WTC11 (cell line): ENCODE data around the gene ARL4A. TPM values are rescaled to one million over a fixed set of nuclear protein-coding genes. Genes with fewer than 3 reads are reported as not detected.

Experiments
- ATAC-seq: fragments of 200-7000 bp; cut with Tn5 transposase; 2 replicates; pipeline ENCODE4 v1.10.0; 2021; ENCODE audit warnings: mild to moderate bottlenecking, moderate library complexity
- CTCF ChIA-PET: fragments of 300-600 bp; sonication (Branson Sonifier 250); formaldehyde crosslinking; loops from one replicate; lab custom pipeline; 2021; ENCODE audit warnings: antibody characterized with exemption; lab: Charles Lee
- POLR2A ChIA-PET: fragments of 350-600 bp; sonication (Branson Sonifier 250); formaldehyde crosslinking; loops from one replicate; lab custom pipeline; 2021; ENCODE audit warnings: antibody characterized with exemption; lab: Charles Lee
- DNase-seq: peaks from one replicate; pipeline ENCODE4 v3.0.0; 2021; ENCODE audit warnings: low spot score
- H3K27ac Mint-ChIP-seq: 2 replicates; pipeline ENCODE4 v1.8.0; 2021; ENCODE audit warnings: mixed read lengths
- H3K27me3 Mint-ChIP-seq: 2 replicates; pipeline ENCODE4 v1.8.0; 2021; ENCODE audit warnings: low read depth, mild to moderate bottlenecking, moderate library complexity, mixed read lengths
- H3K36me3 Mint-ChIP-seq: 2 replicates; pipeline ENCODE4 v1.8.0; 2021; ENCODE audit warnings: mixed read lengths
- H3K4me1 Mint-ChIP-seq: 2 replicates; pipeline ENCODE4 v1.8.0; 2022; ENCODE audit warnings: mixed read lengths
- H3K4me3 Mint-ChIP-seq: 2 replicates; pipeline ENCODE4 v1.8.0; 2021; ENCODE audit warnings: mild to moderate bottlenecking, moderate library complexity, mixed read lengths
- H3K9me3 Mint-ChIP-seq: 2 replicates; pipeline ENCODE4 v1.8.0; 2021; ENCODE audit warnings: mixed read lengths
- ARID4B ChIP-seq: sonication (generic); formaldehyde crosslinking; IDR thresholded peaks from 2 replicates; pipeline ENCODE4 v1.8.0; 2023; ENCODE audit warnings: missing genetic modification reagents, mild to moderate bottlenecking, borderline replicate concordance
- E2F1 ChIP-seq: sonication (generic); formaldehyde crosslinking; IDR thresholded peaks from 2 replicates; pipeline ENCODE4 v1.8.0; 2022; ENCODE audit warnings: mild to moderate bottlenecking, missing genetic modification reagents
- EMX1 ChIP-seq: fragments of 250-450 bp; sonication (Bioruptor Pico); IDR thresholded peaks from 2 replicates; pipeline ENCODE4 v1.8.0; 2021; ENCODE audit warnings: mild to moderate bottlenecking
- HMGA2 ChIP-seq: fragments of 250-450 bp; sonication (Bioruptor Pico); IDR thresholded peaks from 2 replicates; pipeline ENCODE4 v1.4.0; 2021; ENCODE audit warnings: mild to moderate bottlenecking, moderate library complexity
- HMGXB4 ChIP-seq: sonication (generic); formaldehyde crosslinking; IDR thresholded peaks from 2 replicates; pipeline ENCODE4 v1.8.1; 2023; ENCODE audit warnings: mild to moderate bottlenecking, moderate library complexity, missing genetic modification reagents
- MYBL2 ChIP-seq: sonication (generic); formaldehyde crosslinking; IDR thresholded peaks from 2 replicates; pipeline ENCODE4 v1.8.1; 2023; ENCODE audit warnings: mild to moderate bottlenecking, moderate library complexity, missing genetic modification reagents
- NR2C2 ChIP-seq: sonication (generic); formaldehyde crosslinking; IDR thresholded peaks from 2 replicates; pipeline ENCODE4 v1.8.0; 2022; ENCODE audit warnings: mild to moderate bottlenecking, missing genetic modification reagents
- PREB ChIP-seq: sonication (generic); formaldehyde crosslinking; IDR thresholded peaks from 2 replicates; pipeline ENCODE4 v1.8.1; 2022; ENCODE audit warnings: mild to moderate bottlenecking, missing genetic modification reagents, moderate library complexity, borderline replicate concordance
- RELA ChIP-seq: sonication (generic); formaldehyde crosslinking; IDR thresholded peaks from 2 replicates; pipeline ENCODE4 v1.8.1; 2022; ENCODE audit warnings: missing genetic modification reagents, mild to moderate bottlenecking, borderline replicate concordance
- SMAD4 ChIP-seq: sonication (generic); formaldehyde crosslinking; IDR thresholded peaks from 2 replicates; pipeline ENCODE4 v1.8.0; 2022; ENCODE audit warnings: mild to moderate bottlenecking, missing genetic modification reagents
- SP1 ChIP-seq: sonication (generic); formaldehyde crosslinking; conservative IDR thresholded peaks from 2 replicates; pipeline ENCODE4 v1.8.1; 2022; ENCODE audit warnings: missing genetic modification reagents
- ZNF121 ChIP-seq: sonication (generic); formaldehyde crosslinking; IDR thresholded peaks from 2 replicates; pipeline ENCODE4 v1.8.0; 2023; ENCODE audit warnings: missing genetic modification reagents
- ZNF232 ChIP-seq: sonication (generic); formaldehyde crosslinking; IDR thresholded peaks from 2 replicates; pipeline ENCODE4 v1.8.0; 2022; ENCODE audit warnings: mild to moderate bottlenecking, missing genetic modification reagents
- ZNF396 ChIP-seq: fragments of 250-450 bp; sonication (Bioruptor Pico); IDR thresholded peaks from 2 replicates; pipeline ENCODE4 v1.8.0; 2021; ENCODE audit warnings: mild to moderate bottlenecking, moderate library complexity, borderline replicate concordance
- ZNF671 ChIP-seq: fragments of 250-450 bp; sonication (Bioruptor Pico); IDR thresholded peaks from 2 replicates; pipeline ENCODE4 v1.8.0; 2021; ENCODE audit warnings: mild to moderate bottlenecking
- ZSCAN18 ChIP-seq: fragments of 250-450 bp; sonication (Bioruptor Pico); IDR thresholded peaks from 2 replicates; pipeline ENCODE4 v2.1.2; 2022; ENCODE audit warnings: mild to moderate bottlenecking, moderate library complexity
- total RNA-seq: library from RNA; stranded (reverse); gene quantifications from 3 replicates; pipeline ENCODE4 v1.2.3, GENCODE V29; 2021

ARL4A gene
- total RNA-seq, 1 experiment from 2014 or later = 25.4 TPM

GRCh38 chr7:12686891-12687717 lies at the start of gene ARL4A (continued):
- peak; percentile 88 for TF ChIP-seq HMGXB4 (CRISPR knock-in tag)

- H3K4me3 Mint-ChIP-seq = no peak overlapping the region
- DNase-seq (no peak), ATAC-seq (no peak)
- no peaks in the 10 kb centered on the region for H3K9me3 Mint-ChIP-seq
- ChIA-PET POLR2A (no interaction called here), CTCF (interaction anchor here (1.0 to 1.6 kb wide), 8 partner anchors 9 to 180 kb away, joined by 3 to 12 read pairs (median 4); partner anchors contain the start of gene ARL4A)
- no peaks in the 10 kb centered on the region for H3K36me3 Mint-ChIP-seq
- H3K27me3 Mint-ChIP-seq = no peaks in the 10 kb centered on the region
- peaks cover 10% of the 10 kb centered on the region for H3K4me1 Mint-ChIP-seq
- TF ChIP-seq ZSCAN18 (CRISPR knock-in tag) (no peak), HMGA2 (CRISPR knock-in tag) (no peak), NR2C2 (CRISPR knock-in tag) (no peak), RELA (CRISPR knock-in tag) (no peak), SP1 (CRISPR knock-in tag) (no peak)
- H3K27ac Mint-ChIP-seq = peak overlapping the region; percentile 47; the same call in 1 of the 2 replicates
These were observed 49.4 kb upstream of the ARL4A start for GRCh38 chr7:12637819-12638592.

- peaks cover 3% of the 10 kb centered on the region; the same call in 1 of the 2 replicates for H3K4me1 Mint-ChIP-seq
- DNase-seq (no peak), ATAC-seq (no peak)
- ChIA-PET POLR2A (no interaction called here), CTCF (interaction anchor here (0.5 to 1.6 kb wide), 11 partner anchors 10 to 1600 kb away, joined by 3 to 12 read pairs (median 3); partner anchors contain the start of gene ARL4A)
- TF ChIP-seq E2F1 (CRISPR knock-in tag) (no peak), ZNF232 (CRISPR knock-in tag) (no peak), NR2C2 (CRISPR knock-in tag) (no peak)
- no peaks in the 10 kb centered on the region for H3K27me3 Mint-ChIP-seq
- H3K36me3 Mint-ChIP-seq = no peaks in the 10 kb centered on the region
- no peak overlapping the region for H3K4me3 Mint-ChIP-seq
- no peak overlapping the region for H3K27ac Mint-ChIP-seq
- no peaks in the 10 kb centered on the region for H3K9me3 Mint-ChIP-seq
These were observed 48.5 kb upstream of the ARL4A start for GRCh38 chr7:12638851-12639456.

- H3K27ac Mint-ChIP-seq = no peak overlapping the region
- H3K4me3 Mint-ChIP-seq = no peak overlapping the region
- no peak for ATAC-seq
- no peaks in the 10 kb centered on the region for H3K27me3 Mint-ChIP-seq
- DNase-seq = no peak
- no peaks in the 10 kb centered on the region for H3K9me3 Mint-ChIP-seq
- H3K4me1 Mint-ChIP-seq = peaks cover 3% of the 10 kb centered on the region; the same call in 1 of the 2 replicates
- ChIA-PET CTCF (no interaction called here), POLR2A (no interaction called here)
- H3K36me3 Mint-ChIP-seq = no peaks in the 10 kb centered on the region
- TF ChIP-seq MYBL2 (CRISPR knock-in tag) (no peak), ZNF671 (CRISPR knock-in tag) (no peak), SMAD4 (CRISPR knock-in tag) (no peak), ZNF121 (no peak), EMX1 (no peak), PREB (CRISPR knock-in tag) (no peak), ZNF396 (CRISPR knock-in tag) (no peak), ARID4B (no peak)
These were observed 46.9 kb upstream of the ARL4A start for GRCh38 chr7:12640299-12641096.
